ENCODE measurements around the gene KLHL29. TPM values are rescaled to one million over a fixed set of nuclear protein-coding genes. Genes with fewer than 3 reads are reported as not detected.

The KLHL29 gene
- total and polyA plus RNA-seq, 10 of the 15 experiments (the other 5 are each of a cell fraction or from before 2014, with no cell fraction given), result 1.4 to 19.5 (median 6.1) TPM

DNA sequence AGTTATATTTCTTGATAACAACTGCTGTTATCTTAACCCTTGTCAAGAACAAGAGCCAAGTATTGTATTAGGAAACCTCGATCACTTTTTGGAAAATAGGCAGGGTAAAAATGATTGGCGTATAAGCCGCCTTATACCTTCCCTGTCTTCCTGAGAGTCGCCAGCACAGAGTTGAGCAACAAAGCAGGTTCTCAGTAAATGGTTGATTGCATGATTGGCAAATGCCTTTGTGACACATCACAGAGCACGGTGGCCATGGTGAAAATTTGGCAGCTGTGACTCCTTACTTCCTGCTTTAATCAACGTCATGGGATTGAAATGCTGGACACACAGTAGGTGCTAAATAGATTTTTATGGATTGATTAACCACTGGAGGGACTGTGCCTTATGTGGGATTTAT is 3.9 kb upstream of the KLHL29 start:
- intact Hi-C loops (cut with micrococcal nuclease; ENCODE audit: unreplicated experiment) (no loop called here), in situ Hi-C loops (cut with MboI) (loop anchor here (25.0 kb wide), 1 partner anchor 981 kb away; the partner anchor contains the start of gene ITSN2)
- Histone ChIP-seq H3K9me3 (replicated peaks; ENCODE audit: control insufficient read depth, insufficient read depth, low read length) (no peaks in the 10 kb centered on the region), H2AFZ (ENCODE audit: control insufficient read depth, low read depth, low read length) (peak overlapping the region; percentile 45), H3K4me1 (ENCODE audit: control insufficient read depth, insufficient read depth, low read length) (peaks cover 39% of the 10 kb centered on the region), H3K9ac (ENCODE audit: control insufficient read depth, insufficient read depth, low read length) (peak overlapping the region; percentile 33), H3K27ac (ENCODE audit: control insufficient read depth, insufficient read depth) (peak overlapping the region; percentile 81), H4K20me1 (ENCODE audit: control insufficient read depth, insufficient read depth) (no peaks in the 10 kb centered on the region), H3K79me2 (ENCODE audit: control insufficient read depth, insufficient read depth, low read length) (peaks cover 7% of the 10 kb centered on the region), H3K4me3 (peak overlapping the region; percentile 29; the same call in 1 of the 2 replicates), H3K4me2 (ENCODE audit: control insufficient read depth, insufficient read depth) (peak overlapping the region; percentile 84), H3K27me3 (replicated peaks in 1 of 2; ENCODE audit: control insufficient read depth in 2 of 2, insufficient read depth in 2 of 2, low read length in 1 of 2) (no peaks in the 10 kb centered on the region), H3K36me3 (ENCODE audit: control insufficient read depth in 2 of 2, insufficient read depth in 2 of 2, low read length in 1 of 2) (no peaks in the 10 kb centered on the region)
- DNase-seq (ENCODE audit: low read depth, low spot score), result peak; percentile 44
- TF ChIP-seq KDM1A (IDR thresholded peaks at IDR 0.05; ENCODE audit: borderline replicate concordance), result no peak
- TF ChIP-seq, protein P1, sequence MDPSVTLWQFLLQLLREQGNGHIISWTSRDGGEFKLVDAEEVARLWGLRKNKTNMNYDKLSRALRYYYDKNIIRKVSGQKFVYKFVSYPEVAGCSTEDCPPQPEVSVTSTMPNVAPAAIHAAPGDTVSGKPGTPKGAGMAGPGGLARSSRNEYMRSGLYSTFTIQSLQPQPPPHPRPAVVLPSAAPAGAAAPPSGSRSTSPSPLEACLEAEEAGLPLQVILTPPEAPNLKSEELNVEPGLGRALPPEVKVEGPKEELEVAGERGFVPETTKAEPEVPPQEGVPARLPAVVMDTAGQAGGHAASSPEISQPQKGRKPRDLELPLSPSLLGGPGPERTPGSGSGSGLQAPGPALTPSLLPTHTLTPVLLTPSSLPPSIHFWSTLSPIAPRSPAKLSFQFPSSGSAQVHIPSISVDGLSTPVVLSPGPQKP (IDR thresholded peaks at IDR 0.05; ENCODE audit: low read depth, low read length), result no peak
- TF ChIP-seq MEF2A (IDR thresholded peaks at IDR 0.05; ENCODE audit: insufficient read depth, low read depth, low read length), result no peak
- TF ChIP-seq IKZF2 (IDR thresholded peaks at IDR 0.05), result no peak
- 0 out of 2 replicates have a peak, but pooled peaks have one; percentile 6 for TF ChIP-seq CBFB (IDR thresholded peaks at IDR 0.05; ENCODE audit: low read depth)
- TF ChIP-seq EED (IDR thresholded peaks at IDR 0.05; ENCODE audit: low read depth), result no peak
- TF ChIP-seq, protein P2, sequence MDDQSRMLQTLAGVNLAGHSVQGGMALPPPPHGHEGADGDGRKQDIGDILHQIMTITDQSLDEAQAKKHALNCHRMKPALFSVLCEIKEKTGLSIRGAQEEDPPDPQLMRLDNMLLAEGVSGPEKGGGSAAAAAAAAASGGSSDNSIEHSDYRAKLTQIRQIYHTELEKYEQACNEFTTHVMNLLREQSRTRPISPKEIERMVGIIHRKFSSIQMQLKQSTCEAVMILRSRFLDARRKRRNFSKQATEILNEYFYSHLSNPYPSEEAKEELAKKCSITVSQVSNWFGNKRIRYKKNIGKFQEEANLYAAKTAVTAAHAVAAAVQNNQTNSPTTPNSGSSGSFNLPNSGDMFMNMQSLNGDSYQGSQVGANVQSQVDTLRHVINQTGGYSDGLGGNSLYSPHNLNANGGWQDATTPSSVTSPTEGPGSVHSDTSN (IDR thresholded peaks at IDR 0.05; ENCODE audit: insufficient replicate concordance, low read depth, low read length), result peak; percentile 45
- TF ChIP-seq LARP7 (IDR thresholded peaks at IDR 0.05), result no peak
- TF ChIP-seq, protein P3, sequence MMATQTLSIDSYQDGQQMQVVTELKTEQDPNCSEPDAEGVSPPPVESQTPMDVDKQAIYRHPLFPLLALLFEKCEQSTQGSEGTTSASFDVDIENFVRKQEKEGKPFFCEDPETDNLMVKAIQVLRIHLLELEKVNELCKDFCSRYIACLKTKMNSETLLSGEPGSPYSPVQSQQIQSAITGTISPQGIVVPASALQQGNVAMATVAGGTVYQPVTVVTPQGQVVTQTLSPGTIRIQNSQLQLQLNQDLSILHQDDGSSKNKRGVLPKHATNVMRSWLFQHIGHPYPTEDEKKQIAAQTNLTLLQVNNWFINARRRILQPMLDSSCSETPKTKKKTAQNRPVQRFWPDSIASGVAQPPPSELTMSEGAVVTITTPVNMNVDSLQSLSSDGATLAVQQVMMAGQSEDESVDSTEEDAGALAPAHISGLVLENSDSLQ (IDR thresholded peaks at IDR 0.05), result peak; percentile 66
- no peak for TF ChIP-seq EP300 (IDR thresholded peaks at IDR 0.05; ENCODE audit: borderline replicate concordance in 1 of 2, control insufficient read depth in 1 of 2, low read depth in 2 of 2, low read length in 2 of 2)
- TF ChIP-seq BRCA1 (IDR thresholded peaks at IDR 0.05; ENCODE audit: low read depth, low read length), result no peak
- SMC1A ChIA-PET (ENCODE audit: uncharacterized antibody, unreplicated experiment), result interaction anchor here (0.9 kb wide), 1 partner anchor 72 kb away, joined by 3 read pairs; no protein-coding TSS in a partner anchor
- WGBS (ENCODE audit: insufficient coverage, insufficient replicate concordance, low lambda C conversion rate, missing lambda C conversion rate), result 31% methylated on average over 6 of the region's 6 CpGs
- FAIRE-seq, result no peak
- ATAC-seq, result peak; percentile 38
- BruUV-seq (replicated peaks), result no TSS peak
- CTCF ChIA-PET, result interaction anchor here (0.8 kb wide), 1 partner anchor 19 kb away, joined by 3 read pairs; no protein-coding TSS in a partner anchor
- RAD21 ChIA-PET (ENCODE audit: unreplicated experiment), result no interaction called here
- POLR2A ChIA-PET, result no interaction called here
